Smooth muscle cell (in vitro differentiated cells): ENCODE measurements around the gene NFYC. TPM values are rescaled to one million over a fixed set of nuclear protein-coding genes. Genes with fewer than 3 reads are reported as not detected.

Source experiments
- DNase-seq: peaks from one replicate; lab custom pipeline; 2025; ENCODE audit not compliant: unreplicated experiment; lab: John Stamatoyannopoulos, UW
- H2AFZ ChIP-seq: fragments of 200-600 bp; sonication (generic); 2 replicates; pipeline ENCODE4 v1.6.0; 2016; ENCODE audit warnings: antibody characterized with exemption, low read depth, mild to moderate bottlenecking
- H3F3A ChIP-seq: fragments of 200-600 bp; sonication (generic); 2 replicates; pipeline ENCODE4 v1.6.0; 2017; ENCODE audit warnings: antibody characterized with exemption, low read depth
- H3K27ac ChIP-seq: fragments of 200-600 bp; sonication (generic); 2 replicates; pipeline ENCODE4 v1.5.1; 2016; ENCODE audit warnings: low read depth, mild to moderate bottlenecking
- H3K27me3 ChIP-seq: fragments of 200-600 bp; sonication (generic); 2 replicates; pipeline ENCODE4 v1.6.1; 2016; ENCODE audit warnings: low read depth, mild to moderate bottlenecking
- H3K36me3 ChIP-seq: fragments of 200-600 bp; sonication (generic); 2 replicates; pipeline ENCODE4 v1.5.1; 2016; ENCODE audit warnings: low read depth
- H3K4me1 ChIP-seq: fragments of 200-600 bp; sonication (generic); 2 replicates; pipeline ENCODE4 v1.5.1; 2016; ENCODE audit warnings: low read depth
- H3K4me2 ChIP-seq: fragments of 200-600 bp; sonication (generic); 2 replicates; pipeline ENCODE4 v1.6.0; 2016; ENCODE audit warnings: mild to moderate bottlenecking
- H3K4me3 ChIP-seq: fragments of 200-600 bp; sonication (generic); 2 replicates; pipeline ENCODE4 v1.5.1; 2016; ENCODE audit warnings: mild to moderate bottlenecking
- H3K79me2 ChIP-seq: fragments of 200-600 bp; sonication (generic); 2 replicates; pipeline ENCODE4 v1.6.0; 2016; ENCODE audit warnings: low read depth, mild to moderate bottlenecking
- H3K9ac ChIP-seq: fragments of 200-600 bp; sonication (generic); 2 replicates; pipeline ENCODE4 v1.6.0; 2016; ENCODE audit warnings: low read depth
- H3K9me3 ChIP-seq: fragments of 200-600 bp; sonication (generic); replicated peaks from 2 replicates; pipeline ENCODE4 v1.5.1; 2016; ENCODE audit warnings: low read depth
- H4K20me1 ChIP-seq: fragments of 200-600 bp; sonication (generic); 2 replicates; pipeline ENCODE4 v1.6.0; 2016; ENCODE audit warnings: low read depth
- WGBS: methylation state at CpG from one replicate; pipeline ENCODE4 v1.1.7; 2016; ENCODE audit warnings: low lambda C conversion rate; 5-methylcytosine and 5-hydroxymethylcytosine counted together
- polyA plus RNA-seq: library from polyadenylated mRNA; unstranded; fragments of >200 nt; fragmentation: Nextera tagmentation; extraction: Ambion mirVana; gene quantifications from 2 replicates; pipeline ENCODE4 v1.2.1, GENCODE V29; 2016
- total RNA-seq: library from RNA; depleted of rRNA; stranded (reverse); fragments of >200 nt; gene quantifications from 2 replicates; pipeline ENCODE4 v1.2.3, GENCODE V29; 2014
- TF ChIP-seq, protein P1 (sequence below): fragments of 200-600 bp; sonication (generic); IDR thresholded peaks from 2 replicates; pipeline ENCODE4 v1.5.1; 2017; ENCODE audit warnings: borderline replicate concordance, mild to moderate bottlenecking, antibody characterized with exemption; ENCODE audit not compliant: insufficient read depth, poor library complexity, severe bottlenecking

NFYC gene
- total and polyA plus RNA-seq, 2 experiments from 2014 or later: 18.1 to 28.6 TPM

DNA sequence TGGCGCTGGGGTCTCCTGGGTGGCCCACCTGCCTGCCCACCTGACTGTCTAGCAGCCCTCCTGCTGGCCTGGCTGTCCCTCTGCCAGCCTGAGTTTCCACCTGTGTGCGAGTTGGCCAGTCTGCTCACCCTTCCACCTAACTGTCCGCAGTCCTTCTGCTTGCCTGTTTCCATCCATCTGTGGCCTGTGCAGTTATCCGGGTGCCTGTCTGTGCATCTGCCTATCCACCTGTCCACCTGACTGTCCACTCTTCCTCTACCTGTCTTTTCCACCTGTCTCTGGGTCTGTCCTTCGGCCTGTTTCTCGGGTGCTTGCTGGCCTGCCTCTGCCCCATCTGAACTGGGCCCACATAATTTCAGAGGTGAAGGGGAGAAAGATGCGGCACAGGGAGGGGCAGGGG lies 93.9 kb downstream of the NFYC start:
- TF ChIP-seq, protein P1, sequence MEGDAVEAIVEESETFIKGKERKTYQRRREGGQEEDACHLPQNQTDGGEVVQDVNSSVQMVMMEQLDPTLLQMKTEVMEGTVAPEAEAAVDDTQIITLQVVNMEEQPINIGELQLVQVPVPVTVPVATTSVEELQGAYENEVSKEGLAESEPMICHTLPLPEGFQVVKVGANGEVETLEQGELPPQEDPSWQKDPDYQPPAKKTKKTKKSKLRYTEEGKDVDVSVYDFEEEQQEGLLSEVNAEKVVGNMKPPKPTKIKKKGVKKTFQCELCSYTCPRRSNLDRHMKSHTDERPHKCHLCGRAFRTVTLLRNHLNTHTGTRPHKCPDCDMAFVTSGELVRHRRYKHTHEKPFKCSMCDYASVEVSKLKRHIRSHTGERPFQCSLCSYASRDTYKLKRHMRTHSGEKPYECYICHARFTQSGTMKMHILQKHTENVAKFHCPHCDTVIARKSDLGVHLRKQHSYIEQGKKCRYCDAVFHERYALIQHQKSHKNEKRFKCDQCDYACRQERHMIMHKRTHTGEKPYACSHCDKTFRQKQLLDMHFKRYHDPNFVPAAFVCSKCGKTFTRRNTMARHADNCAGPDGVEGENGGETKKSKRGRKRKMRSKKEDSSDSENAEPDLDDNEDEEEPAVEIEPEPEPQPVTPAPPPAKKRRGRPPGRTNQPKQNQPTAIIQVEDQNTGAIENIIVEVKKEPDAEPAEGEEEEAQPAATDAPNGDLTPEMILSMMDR: no peak
- Histone ChIP-seq H2AFZ (no peak overlapping the region), H3F3A (no peaks in the 10 kb centered on the region), H3K27me3 (peaks cover 44% of the 10 kb centered on the region), H3K9ac (no peak overlapping the region), H4K20me1 (no peaks in the 10 kb centered on the region), H3K4me1 (peaks cover 10% of the 10 kb centered on the region), H3K4me3 (no peak overlapping the region), H3K27ac (no peak overlapping the region), H3K9me3 (no peaks in the 10 kb centered on the region), H3K79me2 (no peaks in the 10 kb centered on the region), H3K4me2 (no peak overlapping the region), H3K36me3 (no peaks in the 10 kb centered on the region)
- WGBS: over 99% methylated on average over 7 of the region's 7 CpGs
- DNase-seq: no peak

DNA sequence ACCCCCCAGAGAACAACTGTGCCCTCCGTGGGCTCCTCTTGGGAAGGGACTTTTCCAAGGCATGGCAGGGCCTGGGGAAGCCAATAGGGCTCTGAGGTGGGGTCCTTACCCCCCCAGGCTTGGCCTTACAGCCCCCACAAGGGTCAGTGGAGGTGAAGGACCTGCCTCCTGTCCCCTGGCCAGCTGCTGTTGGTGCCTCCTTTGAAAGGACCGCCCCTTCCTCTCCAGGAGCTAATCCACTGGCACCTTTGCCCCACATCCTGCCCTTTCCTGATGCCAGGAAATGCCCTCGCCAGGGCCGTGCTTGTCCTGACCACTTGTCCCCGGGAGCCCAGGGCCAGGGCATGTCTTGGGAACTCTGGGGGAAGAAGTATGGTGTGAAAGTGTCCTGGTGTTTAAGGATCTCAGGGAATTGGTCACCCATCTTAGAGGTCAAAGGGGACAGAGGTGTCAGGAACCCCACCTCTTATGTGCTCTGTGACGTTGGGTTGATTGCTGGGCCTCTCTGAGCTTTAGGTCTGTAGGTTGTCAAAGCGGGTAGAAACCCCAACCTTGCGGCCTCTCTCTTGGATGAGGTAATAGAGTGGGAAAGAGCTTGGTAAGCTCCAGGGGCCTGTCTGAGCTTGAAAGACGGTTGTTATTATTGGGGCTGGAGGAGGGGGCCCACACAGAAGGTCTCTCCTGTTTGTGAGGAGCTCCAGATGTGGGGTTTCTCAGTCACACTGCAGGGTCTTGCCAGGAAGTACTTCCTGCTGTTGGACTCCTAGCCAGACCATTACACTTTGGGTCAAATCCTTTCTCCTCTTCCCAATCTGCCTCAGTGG lies 94.9 kb downstream of the NFYC start:
- Histone ChIP-seq H3K9ac (no peak overlapping the region), H4K20me1 (no peaks in the 10 kb centered on the region), H3K27me3 (peaks cover 42% of the 10 kb centered on the region), H3K9me3 (no peaks in the 10 kb centered on the region), H3K4me1 (peaks cover 10% of the 10 kb centered on the region), H3K79me2 (no peaks in the 10 kb centered on the region), H3F3A (no peaks in the 10 kb centered on the region), H3K4me2 (no peak overlapping the region), H3K27ac (no peak overlapping the region), H3K36me3 (no peaks in the 10 kb centered on the region), H2AFZ (no peak overlapping the region), H3K4me3 (no peak overlapping the region)
- TF ChIP-seq, protein P1: no peak
- DNase-seq: no peak
- 90% methylated on average over 9 of the region's 9 CpGs for WGBS

GRCh38 chr1:40786995-40787705 lies 95.6 kb downstream of the NFYC start:
- H4K20me1 ChIP-seq: no peaks in the 10 kb centered on the region
- WGBS: 96% methylated on average over 9 of the region's 9 CpGs
- H3K9me3 ChIP-seq: no peaks in the 10 kb centered on the region
- H3K4me1 ChIP-seq: peaks cover 10% of the 10 kb centered on the region
- no peak overlapping the region for H3K9ac ChIP-seq
- H3K27me3 ChIP-seq: peaks cover 36% of the 10 kb centered on the region
- H3F3A ChIP-seq: no peaks in the 10 kb centered on the region
- H3K4me3 ChIP-seq: no peak overlapping the region
- DNase-seq: no peak
- H2AFZ ChIP-seq: no peak overlapping the region
- H3K79me2 ChIP-seq: no peaks in the 10 kb centered on the region
- no peak overlapping the region for H3K4me2 ChIP-seq
- H3K27ac ChIP-seq: no peak overlapping the region
- H3K36me3 ChIP-seq: no peaks in the 10 kb centered on the region
- TF ChIP-seq, protein P1: no peak
